GM19023 (cell line): ENCODE results near the gene PHKG1.
"Not testable (repeated sequence)": the region's sequence is repeated elsewhere in the genome, so short reads cannot be mapped to it uniquely, and the experiment has no call there.

Source experiments
- ATAC-seq: cut with Tn5 transposase; IDR thresholded peaks from one replicate; pipeline ENCODE4 v1.9.1; 2021; ENCODE audit warnings: mild to moderate bottlenecking, moderate library complexity; ENCODE audit not compliant: unreplicated experiment

Gene PHKG1

DNA sequence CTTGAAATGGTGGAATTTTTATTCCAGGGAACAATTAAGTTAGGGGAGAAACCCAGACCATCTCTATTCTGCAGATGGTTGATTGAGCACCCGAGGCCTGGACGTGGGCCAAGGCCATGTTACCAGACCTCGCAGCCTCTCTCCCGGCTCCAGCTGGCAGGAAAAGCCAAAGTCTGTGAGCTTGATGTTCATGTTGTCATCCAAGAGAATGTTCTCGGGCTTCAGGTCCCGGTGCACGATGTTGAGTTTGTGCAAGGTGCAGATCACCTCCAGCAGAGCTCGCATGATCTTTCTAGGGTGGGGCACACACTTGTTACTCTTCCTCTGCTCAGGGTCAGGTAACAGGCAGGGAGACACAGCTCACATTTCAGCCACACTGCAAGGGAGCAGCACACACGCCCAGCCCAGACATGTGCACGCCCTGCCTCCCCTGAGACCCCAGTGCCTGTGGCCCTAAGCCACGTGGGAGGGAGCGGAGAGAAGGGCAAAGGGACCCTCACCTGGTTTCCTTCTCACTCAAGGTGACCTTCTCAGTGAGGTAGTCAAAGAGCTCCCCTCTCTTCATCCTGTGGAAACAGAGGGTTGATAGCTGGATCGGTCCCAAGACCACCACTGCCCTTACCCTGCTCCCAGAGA lies 9.5 kb downstream of the PHKG1 start:
- no peak for ATAC-seq

DNA sequence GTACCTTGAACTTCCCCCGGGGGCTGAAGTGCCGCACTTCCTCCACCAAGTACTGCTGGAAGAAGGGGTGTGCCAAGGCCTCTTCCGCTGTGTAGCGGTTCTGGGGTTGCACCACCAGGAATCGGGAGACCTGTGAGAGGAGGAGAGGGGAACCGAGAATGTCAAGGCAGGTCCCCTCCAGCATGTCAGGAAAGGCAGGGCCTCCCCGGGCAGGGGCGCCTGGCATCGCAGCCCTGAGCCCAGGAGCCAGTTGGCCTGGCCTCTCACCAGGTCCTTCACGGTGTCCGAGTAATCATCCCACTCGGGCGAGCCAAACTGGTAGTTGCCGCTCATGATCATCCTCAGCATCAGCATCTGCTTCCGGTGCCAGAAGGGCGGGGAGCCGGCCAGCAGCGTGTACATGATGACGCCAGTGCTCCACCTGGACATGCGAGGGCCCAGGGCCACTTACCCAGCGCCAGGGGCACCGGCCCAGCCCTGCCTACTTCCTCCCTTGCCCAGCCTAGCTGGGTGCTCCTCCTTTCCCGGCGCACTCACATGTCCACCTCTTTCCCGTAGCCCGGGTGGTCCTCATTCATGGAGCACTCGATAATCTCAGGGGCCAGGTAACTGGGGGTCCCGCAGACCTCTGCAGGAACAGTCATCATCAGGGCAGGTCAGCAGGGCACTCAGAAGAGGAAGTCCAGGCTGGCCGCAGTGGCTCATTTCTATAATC lies 11.0 kb downstream of the PHKG1 start:
- ATAC-seq: no peak

DNA sequence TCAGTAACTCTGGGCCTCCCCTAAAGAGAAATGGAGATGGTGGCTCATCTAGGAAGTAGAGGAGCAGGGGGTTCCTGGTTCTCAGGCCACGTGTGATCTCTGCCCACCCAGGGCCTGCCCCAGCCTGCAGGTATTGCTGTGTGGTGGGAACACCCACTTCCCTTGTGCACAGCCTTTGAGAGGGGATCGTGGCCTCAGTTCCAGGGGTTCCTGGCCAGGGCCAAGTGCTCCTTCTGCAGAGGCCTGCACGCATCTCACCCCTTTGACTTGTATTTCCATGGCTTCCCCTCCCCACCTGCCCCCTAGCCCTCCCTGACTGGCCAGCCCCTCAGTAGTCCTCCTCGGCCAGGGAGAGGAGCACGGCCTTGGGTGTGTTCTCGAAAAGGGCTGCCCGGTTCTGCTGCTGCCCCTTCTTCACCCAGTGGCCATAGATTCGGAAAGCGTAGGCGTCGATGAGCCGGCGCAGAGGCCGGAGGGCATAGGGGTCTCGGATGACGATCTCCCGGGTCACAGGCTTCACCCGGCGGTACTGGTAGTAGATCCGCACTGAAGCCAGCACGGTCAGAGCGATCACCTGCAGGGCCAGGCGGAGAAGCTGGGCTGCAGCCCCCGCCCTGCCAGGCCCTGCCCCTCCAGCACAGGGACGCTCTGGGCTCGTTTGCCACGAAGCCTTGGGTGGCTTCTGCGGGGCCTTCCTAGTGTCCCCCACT lies 11.9 kb downstream of the PHKG1 start:
- ATAC-seq: not testable (repeated sequence)

GRCh38 chr7:56079450-56080185 lies 13.1 kb downstream of the PHKG1 start:
- ATAC-seq: no peak

- ATAC-seq: no peak
Measured at GRCh38 chr7:56078196-56078595, 14.6 kb downstream of the PHKG1 start.

DNA sequence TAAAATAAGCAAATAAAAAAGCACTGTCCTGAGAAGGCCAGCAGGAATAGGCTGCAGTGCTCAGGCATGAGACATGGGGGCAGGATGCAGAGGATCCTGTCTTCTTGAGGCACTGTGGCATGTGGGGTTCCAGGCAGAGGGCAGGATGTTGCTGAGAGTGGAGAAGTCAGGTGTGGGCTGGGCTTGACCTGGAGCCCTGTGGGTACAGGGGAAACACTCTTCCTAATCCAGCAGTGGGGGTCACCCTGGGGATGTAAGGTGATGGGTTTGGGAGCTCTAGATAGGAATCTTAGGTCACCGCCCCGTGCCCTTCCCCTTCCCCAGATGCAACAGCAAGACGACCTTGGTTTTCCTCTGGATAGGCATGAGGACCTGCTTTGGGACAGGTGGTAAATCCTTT lies 15.1 kb downstream of the PHKG1 start:
- no peak for ATAC-seq

GRCh38 chr7:56074371-56074791 lies 18.4 kb downstream of the PHKG1 start:
- ATAC-seq: peak; percentile 84

DNA sequence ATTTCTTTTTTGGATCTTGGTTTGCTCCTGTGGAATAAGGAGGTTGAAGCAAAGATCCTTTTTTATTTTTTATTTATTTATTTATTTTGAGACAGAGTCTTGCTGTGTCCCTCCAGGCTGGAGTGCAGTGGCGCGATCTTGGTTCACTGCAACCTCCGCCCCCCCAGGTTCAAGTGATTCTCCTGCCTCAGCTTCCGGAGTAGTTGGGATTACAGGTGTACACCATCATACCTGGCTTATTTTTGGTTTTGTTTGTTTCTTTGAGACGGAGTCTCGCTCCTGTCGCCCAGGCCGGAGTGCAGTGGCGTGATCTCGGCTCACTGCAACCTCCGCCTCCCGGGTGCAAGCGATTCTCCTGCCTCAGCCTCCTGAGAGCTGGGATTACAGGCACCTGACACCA lies 26.4 kb downstream of the PHKG1 start:
- not testable (repeated sequence) for ATAC-seq

DNA sequence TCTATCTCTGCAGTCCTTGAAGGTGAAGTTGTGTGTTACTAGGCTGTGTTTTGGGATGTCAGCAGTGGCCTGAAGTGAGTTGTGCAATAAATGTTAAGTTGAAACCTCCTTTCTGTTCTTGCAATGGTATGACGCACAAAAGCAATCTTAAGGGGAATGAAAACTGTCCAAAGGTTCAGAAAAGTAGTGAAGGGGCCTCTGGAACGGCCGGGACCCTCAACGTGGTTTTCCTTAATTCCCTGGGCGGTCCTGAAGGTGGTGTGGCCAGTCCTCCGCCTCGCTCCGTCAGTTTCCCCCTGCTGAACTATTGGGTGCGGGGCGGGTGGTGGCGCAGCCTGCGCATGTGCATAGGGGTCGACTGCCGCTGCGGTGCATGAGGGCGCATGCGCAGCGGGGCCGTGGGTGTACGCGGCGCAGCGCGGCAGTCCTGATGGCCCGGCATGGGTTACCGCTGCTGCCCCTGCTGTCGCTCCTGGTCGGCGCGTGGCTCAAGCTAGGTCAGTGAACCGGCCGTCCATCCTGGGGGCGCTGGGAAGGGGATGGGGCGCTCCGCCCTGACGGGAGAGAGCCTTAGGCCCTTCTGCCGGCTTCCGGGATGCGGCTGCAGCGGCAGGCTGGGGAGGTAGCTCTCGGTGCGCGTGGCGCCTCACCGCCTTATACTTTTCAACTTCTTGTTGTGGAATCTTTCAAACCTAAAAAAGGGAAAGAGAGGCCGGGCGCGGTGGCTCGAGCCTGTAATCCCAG lies 28.7 kb downstream of the PHKG1 start, which contains the start of gene SUMF2:
TSS of gene SUMF2 (plus strand) at position 405 of the 744 bp plus-strand sequence. CDS start at position 431, 26 bp downstream.
- ATAC-seq: peak; percentile 91

GRCh38 chr7:56063500-56063881 lies 29.3 kb downstream of the PHKG1 start:
- ATAC-seq: no peak

DNA sequence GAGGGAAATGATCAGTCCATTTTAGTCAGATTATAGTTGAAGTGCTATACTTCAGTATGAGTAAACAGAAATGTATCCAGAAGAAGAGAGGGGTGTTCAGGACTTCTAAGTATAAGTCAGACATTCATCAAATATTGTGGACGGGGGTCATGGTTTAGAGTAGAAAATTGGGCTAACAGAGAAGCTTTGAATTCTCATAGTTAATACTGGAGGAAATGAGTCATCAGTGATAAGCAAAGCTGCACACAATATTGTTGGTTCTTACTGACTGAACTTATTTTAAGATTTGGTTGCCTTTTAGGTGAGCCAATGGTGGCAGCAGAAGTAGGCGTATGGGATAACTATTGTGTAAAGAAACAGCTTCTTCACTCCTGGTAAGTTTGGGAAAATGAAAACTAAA lies 30.4 kb downstream of the PHKG1 start:
- ATAC-seq: no peak

DNA sequence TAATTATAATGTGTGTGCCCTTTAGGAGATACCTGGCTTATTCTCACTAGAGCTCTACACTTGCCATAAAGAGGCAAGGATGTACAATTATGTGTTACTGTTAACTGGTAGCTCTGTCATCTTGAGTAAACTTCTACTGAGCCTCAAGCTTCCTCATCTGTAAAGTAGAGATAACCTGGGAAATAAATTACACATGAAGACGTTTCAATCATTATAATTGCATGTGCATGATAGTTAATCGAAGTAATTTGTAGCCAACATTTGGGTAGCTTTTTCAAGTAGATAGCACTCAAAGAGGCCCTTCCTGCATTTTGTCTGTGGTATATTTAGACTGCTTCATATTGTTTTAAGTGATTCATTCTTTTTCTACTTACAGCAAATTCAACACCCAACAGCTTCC lies 38.8 kb downstream of the PHKG1 start:
- ATAC-seq: no peak

GRCh38 chr7:56053379-56053778 lies 39.4 kb downstream of the PHKG1 start:
- no peak for ATAC-seq

DNA sequence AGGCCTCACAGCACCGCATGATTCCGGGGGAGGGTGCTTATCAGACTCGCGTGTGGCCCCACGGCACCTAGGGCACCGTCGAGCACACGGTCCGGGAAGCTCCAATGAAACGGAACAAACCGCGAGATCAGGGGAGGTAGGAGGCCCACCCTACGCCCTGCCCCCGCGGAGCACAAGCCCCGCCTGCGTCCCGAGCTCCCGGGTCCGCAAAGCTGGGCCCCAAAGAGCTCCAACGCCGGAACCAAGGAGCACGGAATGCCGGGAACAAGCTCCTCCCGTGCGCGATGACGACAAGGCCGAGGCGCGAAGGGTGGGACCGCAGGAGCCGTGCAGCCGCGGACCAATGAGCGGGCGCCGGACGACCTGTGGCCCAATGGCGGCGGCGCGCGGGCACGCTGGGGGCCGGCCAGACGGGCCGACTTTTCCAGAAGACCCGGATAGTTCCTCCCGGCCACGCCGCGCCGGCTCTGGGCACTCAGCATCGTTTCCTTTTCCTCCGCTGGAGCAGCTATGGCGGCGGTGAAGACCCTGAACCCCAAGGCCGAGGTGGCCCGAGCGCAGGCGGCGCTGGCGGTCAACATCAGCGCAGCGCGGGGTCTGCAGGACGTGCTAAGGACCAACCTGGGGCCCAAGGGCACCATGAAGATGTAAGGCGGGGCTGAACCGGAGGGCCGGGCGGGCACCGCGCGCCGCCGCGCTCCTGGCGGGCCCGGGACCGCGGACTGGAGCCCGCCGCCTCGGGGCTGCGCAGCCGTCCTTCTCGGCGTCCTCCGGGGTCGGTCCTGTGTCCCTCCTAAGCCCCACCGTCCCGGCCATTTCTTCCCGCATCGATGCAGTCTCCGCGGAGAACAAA lies 41.2 kb downstream of the PHKG1 start, which contains the start of the genes CCT6A and PSPH:
TSS of gene CCT6A (plus strand) at position 427 of the 853 bp plus-strand sequence. CDS start at position 511, 84 bp downstream.
TSS of gene PSPH (minus strand) at position 106 of the 853 bp plus-strand sequence. CDS start 30,232 bp downstream, outside the sequence.
- ATAC-seq: peak; percentile 97

GRCh38 chr7:56051053-56051338 lies 41.8 kb downstream of the PHKG1 start:
- no peak for ATAC-seq

DNA sequence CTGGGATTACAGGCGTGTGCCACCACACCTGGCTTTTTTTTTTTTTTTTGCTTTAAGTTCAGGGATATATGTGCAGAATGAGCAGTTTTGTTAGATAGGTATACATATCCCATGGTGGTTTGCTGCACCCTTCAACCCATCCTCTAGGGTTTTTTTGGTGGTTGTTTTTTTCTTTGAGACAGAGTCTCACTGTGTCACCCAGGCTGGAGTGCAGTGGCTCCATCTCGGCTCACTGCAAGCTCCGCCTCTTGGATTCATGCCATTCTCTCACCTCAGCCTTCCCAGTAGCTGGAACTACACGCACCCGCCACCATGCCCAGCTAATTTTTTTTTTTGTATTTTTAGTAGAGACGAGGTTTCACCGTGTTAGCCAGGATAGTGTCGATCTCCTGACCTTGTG lies 44.0 kb downstream of the PHKG1 start:
- not testable (repeated sequence) for ATAC-seq

DNA sequence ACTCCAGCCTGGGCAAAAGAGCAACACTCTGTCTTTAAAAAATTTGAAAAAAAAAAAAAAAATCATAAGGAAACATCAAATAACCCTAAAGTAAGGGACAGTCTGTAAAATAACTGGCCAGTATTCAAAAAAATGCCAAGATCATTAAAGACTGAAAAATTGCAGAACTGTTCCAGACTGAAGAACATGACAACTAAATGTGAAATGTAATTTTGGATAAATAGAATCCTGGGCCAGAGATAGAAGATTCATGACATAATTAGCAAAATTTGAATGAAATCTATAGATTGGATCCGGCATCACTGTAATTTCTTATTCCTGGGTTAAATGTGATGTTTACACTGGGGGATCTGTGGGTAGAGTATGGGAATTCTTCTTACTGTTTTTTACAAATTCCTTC lies 44.5 kb downstream of the PHKG1 start:
- ATAC-seq: no peak

DNA sequence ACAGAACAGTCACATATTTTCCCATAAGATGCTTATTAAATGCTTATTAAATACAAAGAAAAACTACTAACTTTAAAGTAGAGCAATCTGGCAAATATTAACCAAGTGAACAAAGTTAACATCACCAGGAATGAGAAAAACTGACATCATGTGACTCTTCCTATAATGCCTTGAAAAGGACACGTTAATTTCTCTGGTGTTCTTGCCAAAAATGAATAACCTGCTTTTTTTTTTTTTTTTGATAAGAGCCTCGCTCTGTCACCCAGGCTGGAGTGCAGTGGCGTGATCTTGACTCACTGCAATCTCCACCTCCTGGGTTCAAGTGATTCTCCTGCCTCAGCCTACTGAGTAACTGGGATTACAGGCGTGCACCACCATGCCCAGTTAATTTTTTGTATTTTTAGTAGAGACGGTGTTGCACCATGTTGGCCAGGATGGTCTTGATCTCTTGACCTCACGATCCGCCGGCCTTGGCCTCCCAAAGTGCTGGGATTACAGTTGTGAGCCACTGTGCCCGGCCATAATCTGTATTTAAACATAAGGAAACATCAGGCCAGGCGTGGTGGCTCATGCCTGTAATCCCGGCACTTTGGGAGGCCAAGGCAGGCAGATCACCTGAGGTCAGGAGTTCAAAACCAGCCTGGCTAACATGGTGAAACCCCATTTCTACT lies 45.2 kb downstream of the PHKG1 start:
- not testable (repeated sequence) for ATAC-seq
